AG09319 (cell line): Measurements from ENCODE around the gene LIF.

Experiments used
- DNase-seq: peaks from one replicate; pipeline ENCODE4 v3.0.0-alpha.2; 2010; ENCODE audit warnings: low read depth; ENCODE audit errors: extremely low read depth
- TF ChIP-seq, protein P1 (sequence below): IDR thresholded peaks from 2 replicates; pipeline ENCODE4 v1.5.1; 2011; ENCODE audit warnings: low read depth, mild to moderate bottlenecking, inconsistent platforms, low read length, moderate library complexity

LIF gene

DNA sequence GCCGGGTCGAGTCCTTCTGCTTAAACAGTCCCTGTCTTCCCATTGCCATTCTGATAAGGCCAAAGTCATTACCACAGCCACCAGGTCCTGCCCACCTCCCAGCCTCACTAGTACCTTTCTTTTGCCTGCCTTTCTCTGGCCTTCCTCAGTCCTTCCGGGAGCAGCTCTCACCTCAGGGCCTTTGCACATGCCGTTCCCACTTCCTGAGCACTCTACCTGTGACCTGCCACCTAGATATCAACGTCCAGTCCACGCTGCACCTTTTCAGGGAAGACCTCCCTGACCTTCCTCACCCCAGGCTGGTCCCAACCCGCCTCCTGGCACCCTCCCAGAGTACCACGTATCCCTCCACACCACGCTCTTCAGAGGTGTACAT, 27.9 kb upstream of the LIF start:
- no peak for DNase-seq
- TF ChIP-seq, protein P1, sequence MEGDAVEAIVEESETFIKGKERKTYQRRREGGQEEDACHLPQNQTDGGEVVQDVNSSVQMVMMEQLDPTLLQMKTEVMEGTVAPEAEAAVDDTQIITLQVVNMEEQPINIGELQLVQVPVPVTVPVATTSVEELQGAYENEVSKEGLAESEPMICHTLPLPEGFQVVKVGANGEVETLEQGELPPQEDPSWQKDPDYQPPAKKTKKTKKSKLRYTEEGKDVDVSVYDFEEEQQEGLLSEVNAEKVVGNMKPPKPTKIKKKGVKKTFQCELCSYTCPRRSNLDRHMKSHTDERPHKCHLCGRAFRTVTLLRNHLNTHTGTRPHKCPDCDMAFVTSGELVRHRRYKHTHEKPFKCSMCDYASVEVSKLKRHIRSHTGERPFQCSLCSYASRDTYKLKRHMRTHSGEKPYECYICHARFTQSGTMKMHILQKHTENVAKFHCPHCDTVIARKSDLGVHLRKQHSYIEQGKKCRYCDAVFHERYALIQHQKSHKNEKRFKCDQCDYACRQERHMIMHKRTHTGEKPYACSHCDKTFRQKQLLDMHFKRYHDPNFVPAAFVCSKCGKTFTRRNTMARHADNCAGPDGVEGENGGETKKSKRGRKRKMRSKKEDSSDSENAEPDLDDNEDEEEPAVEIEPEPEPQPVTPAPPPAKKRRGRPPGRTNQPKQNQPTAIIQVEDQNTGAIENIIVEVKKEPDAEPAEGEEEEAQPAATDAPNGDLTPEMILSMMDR = no peak

DNA sequence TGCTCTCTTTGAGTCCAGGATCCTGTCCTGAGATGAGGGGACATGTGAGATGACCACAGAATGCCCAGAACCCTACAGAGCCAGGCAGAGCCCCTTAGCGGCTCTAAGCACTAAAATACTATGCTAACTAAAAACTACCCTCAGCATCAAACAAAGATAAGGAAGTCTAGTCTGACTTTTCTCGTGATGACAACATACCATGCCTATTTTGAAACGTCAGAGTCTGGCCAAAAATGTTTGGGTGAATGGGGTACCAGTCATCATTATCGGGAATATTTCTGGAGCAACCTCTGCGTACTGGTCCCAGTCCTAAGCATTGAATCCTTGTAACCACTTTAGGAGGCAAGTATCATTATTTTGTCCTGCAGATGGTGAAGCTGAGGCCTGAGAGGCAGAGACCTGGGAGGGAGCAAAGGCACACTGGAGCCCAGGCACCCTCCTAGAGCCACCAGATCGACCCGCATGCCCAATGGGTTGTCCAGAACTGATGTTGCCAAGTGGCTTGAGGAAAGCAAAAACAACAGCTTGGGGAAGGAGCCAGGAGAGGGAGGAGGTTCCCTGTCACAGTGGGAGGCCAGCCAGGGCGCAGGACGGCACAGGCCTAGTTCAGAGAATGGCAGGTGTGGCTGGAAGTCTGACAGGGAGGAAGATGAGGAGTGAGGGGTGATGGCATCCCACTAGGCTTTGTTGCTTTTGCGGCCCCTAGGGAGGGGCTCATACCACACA, 27.3 kb upstream of the LIF start:
- TF ChIP-seq, protein P1 = no peak

DNA sequence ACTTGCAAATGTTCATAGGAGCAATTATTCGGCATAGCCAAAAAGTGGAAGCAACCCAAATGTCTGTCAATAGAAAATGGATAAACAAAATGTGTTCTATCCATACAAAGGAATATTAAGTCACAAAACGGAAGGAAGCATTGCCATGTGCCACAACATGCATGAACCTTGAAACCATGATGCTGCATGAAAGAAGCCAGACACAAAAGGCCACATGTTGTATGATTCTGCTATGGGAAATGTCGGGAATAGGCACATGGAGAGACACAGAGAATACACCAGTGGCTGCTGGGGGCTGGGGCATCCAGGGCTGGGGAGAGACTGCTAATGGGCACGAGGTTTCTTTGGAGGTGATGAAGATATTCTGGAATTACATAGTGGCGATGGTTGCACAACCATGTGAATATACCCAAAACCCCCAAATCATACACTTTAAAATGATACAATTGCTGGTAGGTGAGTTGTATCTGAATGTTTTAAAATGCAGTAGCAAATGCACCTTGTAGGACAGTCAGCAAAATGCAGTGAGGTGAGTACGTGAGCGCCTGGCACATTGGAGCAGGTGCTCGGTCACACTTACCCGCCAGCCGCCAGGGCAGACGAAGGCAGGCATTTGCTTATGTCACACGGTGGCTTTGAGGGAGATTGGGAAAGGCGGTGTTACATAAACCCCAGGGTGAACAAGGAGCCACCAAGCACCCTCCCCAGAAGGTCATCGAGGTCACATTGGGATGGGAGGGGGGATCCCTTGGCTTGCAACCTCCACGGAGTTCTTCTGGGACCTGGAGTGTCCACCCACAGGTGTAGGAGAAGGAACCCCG, 26.4 kb upstream of the LIF start:
- DNase-seq = no peak

More for the DNA sequence above, 27.3 kb upstream of the LIF start:
- no peak for DNase-seq

DNA sequence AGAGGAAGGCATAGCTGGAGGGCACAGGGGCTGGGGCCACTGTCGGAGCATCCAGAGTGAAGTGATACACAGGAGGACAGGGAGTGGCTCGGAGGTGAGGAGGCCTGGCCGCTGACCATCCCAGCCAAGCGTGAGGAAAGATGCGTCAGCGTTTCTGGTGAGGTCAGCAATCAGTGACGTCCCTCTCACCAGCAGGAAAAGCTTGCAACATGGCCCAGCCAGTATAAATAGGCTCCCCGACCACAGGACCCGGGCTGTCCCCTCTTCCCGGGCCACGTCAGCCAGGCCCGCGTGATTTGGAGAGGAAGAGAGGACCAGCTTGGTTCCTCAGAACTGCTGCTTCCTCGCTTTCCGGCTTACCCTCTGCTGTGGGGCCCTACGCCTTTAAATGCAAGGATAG, 24.3 kb upstream of the LIF start:
- TF ChIP-seq, protein P1 = no peak
- DNase-seq = no peak

More for the DNA sequence above, 26.4 kb upstream of the LIF start:
- TF ChIP-seq, protein P1 = no peak

DNA sequence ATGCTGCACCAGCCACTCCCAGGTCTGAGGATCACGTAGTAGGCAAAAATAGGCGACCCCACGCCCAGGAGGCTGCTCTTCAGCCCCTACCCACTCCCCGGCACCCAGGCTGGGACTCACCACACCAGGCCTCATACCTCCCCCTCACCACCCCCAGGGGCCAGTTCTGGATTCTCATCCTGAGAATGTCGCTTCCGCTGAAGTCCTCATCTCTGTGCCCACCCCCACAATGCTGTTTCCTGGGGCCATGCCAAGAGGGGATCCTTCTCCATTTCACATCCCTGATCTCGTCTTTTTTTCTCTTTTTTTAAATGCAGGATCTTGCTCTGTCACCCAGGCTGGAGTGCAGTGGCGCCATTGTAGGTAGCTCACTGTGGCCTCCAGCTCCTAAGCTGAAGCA, 21.8 kb upstream of the LIF start:
- no peak for DNase-seq
- TF ChIP-seq, protein P1 = no peak

DNA sequence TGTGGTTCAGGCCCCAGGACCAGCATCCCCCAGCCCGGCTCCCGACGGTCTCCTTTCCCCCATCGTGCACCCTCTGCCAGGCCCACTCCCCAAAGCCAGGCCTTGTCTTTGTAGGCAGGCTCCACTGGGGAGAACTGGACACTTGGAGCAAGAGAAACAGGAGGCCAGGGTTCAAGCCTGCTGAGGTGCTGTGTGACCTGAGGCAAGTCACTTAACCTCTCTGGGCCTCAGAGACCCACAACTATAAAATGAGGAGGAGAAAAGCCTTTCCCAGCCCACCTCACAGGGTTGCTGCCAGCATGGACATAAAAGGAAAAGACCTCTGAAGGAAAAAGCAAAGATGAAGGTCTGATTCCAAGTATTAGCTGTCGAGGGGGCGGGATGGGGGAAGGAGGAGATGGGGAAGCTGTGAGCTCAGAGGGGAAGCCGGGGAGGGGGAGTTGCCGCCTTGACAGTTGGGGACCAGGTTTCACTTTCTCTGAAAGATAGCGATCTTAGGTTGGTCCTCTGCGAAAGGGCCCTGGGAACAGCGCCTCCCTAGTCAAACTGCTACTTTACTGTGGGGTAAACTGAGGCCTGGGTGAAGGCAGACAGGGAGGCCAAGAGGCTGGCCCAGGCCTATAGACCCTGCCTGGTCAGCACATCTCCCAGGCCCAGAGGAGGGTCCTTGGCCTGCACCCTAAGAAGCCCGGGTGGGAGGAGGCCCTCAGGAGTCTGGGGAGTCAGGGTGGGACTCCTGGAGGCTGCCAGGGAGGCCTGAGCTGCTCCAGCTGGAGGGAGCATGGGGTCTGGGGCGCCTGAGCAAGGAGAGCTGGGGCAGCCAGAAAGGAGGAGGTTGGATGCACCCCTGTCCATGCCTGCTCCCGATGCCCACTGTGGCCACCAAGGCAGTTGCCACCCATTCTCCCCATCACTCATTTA, 21.1 kb upstream of the LIF start:
- no peak for DNase-seq
- TF ChIP-seq, protein P1 = no peak
